LNCaP clone FGC (cell line): Measurements from ENCODE around the gene ZBTB48.
"Not testable (repeated sequence)": the region's sequence is repeated elsewhere in the genome, so short reads cannot be mapped to it uniquely, and the experiment has no call there.

Experiments used
- DNase-seq: peaks from one replicate; pipeline ENCODE4 v3.0.0-alpha.2; 2011; ENCODE audit warnings: low read depth
- H3K4me3 ChIP-seq: 2 replicates; pipeline ENCODE4 v1.5.1; 2011; ENCODE audit warnings: mild to moderate bottlenecking, low read depth, low read length, control low read depth
- CTCF ChIP-seq: IDR thresholded peaks from 2 replicates; pipeline ENCODE4 v1.5.1; 2012; ENCODE audit warnings: mild to moderate bottlenecking; ENCODE audit not compliant: control insufficient read depth, insufficient read depth; ENCODE audit errors: extremely low read depth

Gene ZBTB48

GRCh38 chr1:6554907-6555778 is 24.7 kb upstream of the ZBTB48 start, which contains the start of gene TAS1R1:
Gene TAS1R1, plus strand, starts transcription at chr1:6555307. Its CDS starts 67 bp downstream, at chr1:6555374.
- DNase-seq, result peak; percentile 19
- H3K4me3 ChIP-seq, result peak within 1 kb of the TSS; percentile 88
- no peak for TF ChIP-seq CTCF

- DNase-seq, result no peak
- H3K4me3 ChIP-seq, result no peak overlapping the region
- no peak for TF ChIP-seq CTCF
Measured at GRCh38 chr1:6557597-6557996, 22.2 kb upstream of the ZBTB48 start.

- not testable (repeated sequence) for DNase-seq, H3K4me3 ChIP-seq
Measured at GRCh38 chr1:6559161-6559560, 20.6 kb upstream of the ZBTB48 start.

- no peak overlapping the region for H3K4me3 ChIP-seq
- DNase-seq, result no peak
- no peak for TF ChIP-seq CTCF
Measured at GRCh38 chr1:6560267-6560666, 19.5 kb upstream of the ZBTB48 start.

GRCh38 chr1:6569033-6569432 is 10.8 kb upstream of the ZBTB48 start:
- no peak for TF ChIP-seq CTCF
- H3K4me3 ChIP-seq, result no peak overlapping the region
- DNase-seq, result no peak

- no peak for TF ChIP-seq CTCF
- no peak overlapping the region for H3K4me3 ChIP-seq
- no peak for DNase-seq
Measured at GRCh38 chr1:6570100-6570499, 9.7 kb upstream of the ZBTB48 start.

GRCh38 chr1:6570987-6571386 is 8.8 kb upstream of the ZBTB48 start:
- TF ChIP-seq CTCF, result no peak
- H3K4me3 ChIP-seq, result no peak overlapping the region
- no peak for DNase-seq
